Mesendoderm (in vitro differentiated cells): Measurements from ENCODE around the gene LONP2.

Experiments used
- DNase-seq: peaks from one replicate; pipeline ENCODE4 v3.0.0; 2013
- H2AK5ac ChIP-seq: 2 replicates; pipeline ENCODE4 v1.6.1; 2013; ENCODE audit warnings: low read length, inconsistent platforms
- H2BK120ac ChIP-seq: 2 replicates; pipeline ENCODE4 v1.6.1; 2013; ENCODE audit warnings: low read depth, mild to moderate bottlenecking, low read length, moderate library complexity, mixed read lengths
- H2BK15ac ChIP-seq: replicated peaks from 2 replicates; pipeline ENCODE4 v1.6.1; 2013; ENCODE audit warnings: low read depth, mild to moderate bottlenecking, moderate library complexity
- H2BK5ac ChIP-seq: 2 replicates; pipeline ENCODE4 v1.6.1; 2013; ENCODE audit warnings: low read length, inconsistent platforms
- H3K18ac ChIP-seq: 2 replicates; pipeline ENCODE4 v1.6.1; 2013; ENCODE audit warnings: mild to moderate bottlenecking, low read length, mixed read lengths
- H3K23ac ChIP-seq: one replicate; pipeline ENCODE4 v1.6.1; 2013; ENCODE audit warnings: low read length
- H3K27ac ChIP-seq: 2 replicates; pipeline ENCODE4 v1.5.1; 2013; ENCODE audit warnings: low read depth, mild to moderate bottlenecking, inconsistent platforms, low read length, moderate library complexity
- H3K27me3 ChIP-seq: 2 replicates; pipeline ENCODE4 v1.6.1; 2013; ENCODE audit warnings: low read length, control low read depth, mild to moderate bottlenecking, inconsistent platforms; ENCODE audit not compliant: insufficient read depth, poor library complexity
- H3K36me3 ChIP-seq: 2 replicates; pipeline ENCODE4 v1.6.1; 2013; ENCODE audit warnings: low read length, inconsistent platforms; ENCODE audit not compliant: control insufficient read depth, insufficient read depth
- H3K4ac ChIP-seq: one replicate; pipeline ENCODE4 v1.6.1; 2013; ENCODE audit warnings: low read depth, mild to moderate bottlenecking, low read length, moderate library complexity
- H3K4me1 ChIP-seq: 2 replicates; pipeline ENCODE4 v1.6.1; 2013; ENCODE audit warnings: low read depth, low read length, inconsistent platforms; ENCODE audit not compliant: control insufficient read depth
- H3K4me2 ChIP-seq: 2 replicates; pipeline ENCODE4 v1.6.1; 2013; ENCODE audit warnings: low read length
- H3K4me3 ChIP-seq: 2 replicates; pipeline ENCODE4 v1.5.1; 2013; ENCODE audit warnings: mild to moderate bottlenecking, low read length
- H3K56ac ChIP-seq: one replicate; pipeline ENCODE4 v1.6.1; 2013; ENCODE audit warnings: low read length
- H3K79me1 ChIP-seq: 2 replicates; pipeline ENCODE4 v1.6.1; 2013; ENCODE audit warnings: low read length, inconsistent platforms
- H3K79me2 ChIP-seq: 2 replicates; pipeline ENCODE4 v1.6.1; 2013; ENCODE audit warnings: mild to moderate bottlenecking, low read length; ENCODE audit not compliant: control insufficient read depth, insufficient read depth
- H3K9ac ChIP-seq: 2 replicates; pipeline ENCODE4 v1.6.1; 2013; ENCODE audit warnings: low read length, inconsistent platforms
- H4K5ac ChIP-seq: one replicate; pipeline ENCODE4 v1.6.1; 2013; ENCODE audit warnings: low read length
- H4K8ac ChIP-seq: one replicate; pipeline ENCODE4 v1.6.1; 2013; ENCODE audit warnings: low read depth, mild to moderate bottlenecking, control low read depth, low read length, moderate library complexity
- WGBS: extraction: QIAGEN DNeasy Blood & Tissue Kit; methylation state at CpG from one replicate; pipeline ENCODE4 v1.1.7; 2013; ENCODE audit warnings: low lambda C conversion rate, missing lambda C conversion rate; ENCODE audit not compliant: insufficient coverage; ENCODE audit errors: extremely low coverage; 5-methylcytosine and 5-hydroxymethylcytosine counted together

Gene LONP2

GRCh38 chr16:48361012-48361411 lies 116.9 kb downstream of the LONP2 start:
- Histone ChIP-seq H3K23ac (no peak overlapping the region), H3K36me3 (no peaks in the 10 kb centered on the region), H3K9ac (no peak overlapping the region), H3K27me3 (no peaks in the 10 kb centered on the region), H2AK5ac (no peak overlapping the region), H3K4me1 (peaks cover 7% of the 10 kb centered on the region), H3K79me2 (peaks cover 51% of the 10 kb centered on the region), H2BK120ac (no peak overlapping the region), H3K79me1 (peaks cover 10% of the 10 kb centered on the region), H3K4me3 (no peak overlapping the region), H2BK5ac (no peak overlapping the region), H3K4me2 (no peak overlapping the region), H3K18ac (no peak overlapping the region), H3K56ac (no peak overlapping the region), H4K5ac (no peak overlapping the region), H2BK15ac (no peak overlapping the region), H4K8ac (no peak overlapping the region), H3K4ac (no peak overlapping the region), H3K27ac (no peak overlapping the region)
- no peak for DNase-seq
- WGBS = 100% methylated on average over 3 of the region's 3 CpGs

GRCh38 chr16:48361540-48362144 lies 117.5 kb downstream of the LONP2 start:
- no peak overlapping the region for H3K23ac ChIP-seq
- H3K9ac ChIP-seq = no peak overlapping the region
- peaks cover 7% of the 10 kb centered on the region for H3K4me1 ChIP-seq
- H4K5ac ChIP-seq = no peak overlapping the region
- DNase-seq = no peak
- H3K56ac ChIP-seq = no peak overlapping the region
- H3K4ac ChIP-seq = no peak overlapping the region
- H3K18ac ChIP-seq = no peak overlapping the region
- H3K36me3 ChIP-seq = no peaks in the 10 kb centered on the region
- H4K8ac ChIP-seq = no peak overlapping the region
- no peak overlapping the region for H2AK5ac ChIP-seq
- no CpG with 5 or more reads among the region's 12 CpGs for WGBS
- no peak overlapping the region for H3K27ac ChIP-seq
- H2BK120ac ChIP-seq = no peak overlapping the region
- peaks cover 10% of the 10 kb centered on the region for H3K79me1 ChIP-seq
- H3K79me2 ChIP-seq = peaks cover 53% of the 10 kb centered on the region
- H2BK5ac ChIP-seq = no peak overlapping the region
- H3K4me3 ChIP-seq = no peak overlapping the region
- H3K27me3 ChIP-seq = no peaks in the 10 kb centered on the region
- no peak overlapping the region for H3K4me2 ChIP-seq
- no peak overlapping the region for H2BK15ac ChIP-seq

- H3K56ac ChIP-seq = peak overlapping the region; percentile 96
- H3K27ac ChIP-seq = peak overlapping the region; percentile 84
- H3K18ac ChIP-seq = no peak overlapping the region
- H3K79me1 ChIP-seq = peaks cover 9% of the 10 kb centered on the region
- no peak for DNase-seq
- WGBS = no CpG with 5 or more reads among the region's 15 CpGs
- H3K4me1 ChIP-seq = peaks cover 7% of the 10 kb centered on the region
- no peak overlapping the region for H4K8ac ChIP-seq
- peak overlapping the region; percentile 90 for H3K9ac ChIP-seq
- no peak overlapping the region for H2BK15ac ChIP-seq
- H3K4ac ChIP-seq = no peak overlapping the region
- H4K5ac ChIP-seq = no peak overlapping the region
- H3K36me3 ChIP-seq = no peaks in the 10 kb centered on the region
- no peak overlapping the region for H2BK120ac ChIP-seq
- peak overlapping the region; percentile 46 for H3K4me3 ChIP-seq
- H3K27me3 ChIP-seq = no peaks in the 10 kb centered on the region
- H3K23ac ChIP-seq = peak overlapping the region; percentile 20
- H2BK5ac ChIP-seq = peak overlapping the region; percentile 58
- H3K4me2 ChIP-seq = peak overlapping the region; percentile 97
- peaks cover 71% of the 10 kb centered on the region for H3K79me2 ChIP-seq
- peak overlapping the region; percentile 31 for H2AK5ac ChIP-seq
Measured at GRCh38 chr16:48365025-48365600, 121.0 kb downstream of the LONP2 start.

GRCh38 chr16:48365601-48366164 lies 121.6 kb downstream of the LONP2 start:
- Histone ChIP-seq H3K4me2 (peak overlapping the region; percentile 97), H2BK120ac (no peak overlapping the region), H2AK5ac (peak overlapping the region; percentile 31), H3K56ac (peak overlapping the region; percentile 96), H2BK5ac (peak overlapping the region; percentile 58), H3K27ac (peak overlapping the region; percentile 84), H3K4me1 (peaks cover 7% of the 10 kb centered on the region), H4K8ac (no peak overlapping the region), H3K36me3 (no peaks in the 10 kb centered on the region), H3K4me3 (peak overlapping the region; percentile 56), H3K4ac (no peak overlapping the region), H3K18ac (peak overlapping the region; percentile 32), H2BK15ac (no peak overlapping the region), H3K79me1 (peaks cover 9% of the 10 kb centered on the region), H3K27me3 (no peaks in the 10 kb centered on the region), H3K79me2 (peaks cover 75% of the 10 kb centered on the region), H3K23ac (peak overlapping the region; percentile 20), H3K9ac (peak overlapping the region; percentile 90), H4K5ac (no peak overlapping the region)
- peak; percentile 97 for DNase-seq
- no CpG with 5 or more reads among the region's 33 CpGs for WGBS

GRCh38 chr16:48366165-48367093 lies 122.3 kb downstream of the LONP2 start:
- H3K4me2 ChIP-seq = peak overlapping the region; percentile 51
- H3K79me1 ChIP-seq = peaks cover 8% of the 10 kb centered on the region
- no peaks in the 10 kb centered on the region for H3K27me3 ChIP-seq
- peak overlapping the region; percentile 56 for H3K4me3 ChIP-seq
- H2BK15ac ChIP-seq = no peak overlapping the region
- H3K4me1 ChIP-seq = peaks cover 7% of the 10 kb centered on the region
- H4K5ac ChIP-seq = no peak overlapping the region
- no peak overlapping the region for H2AK5ac ChIP-seq
- H3K23ac ChIP-seq = no peak overlapping the region
- peak overlapping the region; percentile 72 for H3K9ac ChIP-seq
- no CpG with 5 or more reads among the region's 21 CpGs for WGBS
- peaks cover 77% of the 10 kb centered on the region for H3K79me2 ChIP-seq
- H3K27ac ChIP-seq = peak overlapping the region; percentile 68
- peak overlapping the region; percentile 32 for H3K18ac ChIP-seq
- no peak overlapping the region for H3K4ac ChIP-seq
- H3K56ac ChIP-seq = peak overlapping the region; percentile 84
- DNase-seq = peak; percentile 93
- no peaks in the 10 kb centered on the region for H3K36me3 ChIP-seq
- peak overlapping the region; percentile 90 for H2BK120ac ChIP-seq
- H2BK5ac ChIP-seq = no peak overlapping the region
- H4K8ac ChIP-seq = peak overlapping the region; percentile 7
